ENCODE results near the gene ZMAT2.
"Not testable (repeated sequence)": the region's sequence is repeated elsewhere in the genome, so short reads cannot be mapped to it uniquely, and the experiment has no call there.

ZMAT2 gene

DNA sequence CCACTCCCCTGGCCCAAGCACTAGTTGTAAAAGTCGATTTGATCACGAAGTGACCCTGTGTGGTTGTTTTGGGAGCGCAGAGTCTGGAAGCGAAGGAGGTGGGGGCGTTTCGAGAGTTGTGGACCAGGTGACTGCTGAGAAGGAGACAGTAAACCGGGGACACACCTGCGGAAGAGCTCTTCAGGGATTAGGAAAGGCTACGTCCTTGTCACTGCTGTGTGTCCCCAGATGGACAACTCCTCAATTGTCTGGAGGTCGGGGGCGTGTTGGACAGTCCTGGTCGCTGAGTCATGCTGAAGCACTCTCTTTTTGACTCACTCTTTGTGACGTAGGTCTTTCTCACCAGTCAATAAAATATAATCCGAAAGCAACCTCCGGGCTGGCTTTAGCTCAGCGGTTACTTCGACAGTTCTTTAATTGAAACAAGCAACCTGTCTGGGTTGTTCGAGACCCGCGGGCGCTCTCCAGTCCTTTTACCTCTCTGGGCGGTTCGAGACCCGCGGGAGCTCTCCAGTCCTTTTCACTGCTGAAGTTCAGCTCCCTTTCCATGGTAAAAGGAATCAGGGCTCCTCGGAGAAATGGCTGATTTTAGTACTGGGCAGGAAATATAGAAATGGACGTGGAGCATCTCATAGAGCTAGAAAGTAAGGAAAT is 10.8 kb downstream of the ZMAT2 start:
- DNase-seq: peak; percentile 61 to 94 (median 74)

GRCh38 chr5:140711794-140712193 is 11.5 kb downstream of the ZMAT2 start:
- DNase-seq: no peak

DNA sequence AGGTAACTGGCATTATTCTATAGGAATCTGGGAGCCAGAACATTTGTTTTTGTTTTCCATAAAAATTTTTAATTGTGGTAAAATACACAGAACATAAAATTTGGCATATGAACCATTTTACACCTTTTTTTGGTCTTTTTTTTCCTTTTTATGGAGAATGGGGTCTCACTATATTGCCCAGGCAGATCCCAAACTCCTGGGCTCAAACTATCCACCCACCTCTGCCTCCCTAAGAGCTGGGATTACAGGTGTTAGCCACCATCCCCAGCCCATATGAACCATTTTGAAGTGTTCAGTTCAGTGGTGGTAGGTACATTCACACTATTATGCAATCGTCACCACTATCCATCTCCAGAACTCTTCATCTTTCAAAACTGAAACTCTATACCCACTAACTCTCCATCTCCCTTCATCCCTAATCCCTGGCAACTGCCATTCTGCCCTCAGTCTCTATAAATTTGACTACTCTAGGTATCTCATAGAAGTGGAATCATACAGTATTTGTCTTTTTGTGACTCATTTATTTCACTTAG is 13.4 kb downstream of the ZMAT2 start:
- DNase-seq: no peak

- not testable (repeated sequence) for DNase-seq
These were observed 16.0 kb downstream of the ZMAT2 start for GRCh38 chr5:140716238-140716637.

- DNase-seq: no peak
These were observed 18.0 kb downstream of the ZMAT2 start for GRCh38 chr5:140718266-140718592.

GRCh38 chr5:140720738-140721137 is 20.5 kb downstream of the ZMAT2 start:
- not testable (repeated sequence) for DNase-seq

- not testable (repeated sequence) for DNase-seq
These were observed 21.1 kb downstream of the ZMAT2 start for GRCh38 chr5:140721395-140721794.

GRCh38 chr5:140725799-140726471 is 25.7 kb downstream of the ZMAT2 start:
- peak; percentile 13 to 50 (median 21) for DNase-seq

DNA sequence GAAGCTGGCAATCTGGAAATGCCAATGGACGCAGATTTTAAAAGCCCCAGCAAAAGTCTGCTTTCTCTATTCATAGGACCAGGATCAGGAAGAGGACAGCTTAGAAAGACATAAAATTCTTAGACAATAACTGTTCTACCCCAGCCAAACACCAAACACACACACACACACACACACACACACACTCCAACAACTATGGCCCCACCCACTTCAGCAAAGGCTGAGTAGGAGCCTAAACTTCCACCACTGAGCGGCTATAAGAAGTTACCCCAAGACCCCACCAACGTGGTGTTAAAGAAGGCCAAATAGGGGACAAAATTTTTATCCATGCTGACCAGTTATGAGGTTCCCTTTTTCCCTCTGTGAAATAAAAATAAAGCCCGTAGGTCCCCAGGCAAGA is 32.9 kb downstream of the ZMAT2 start:
- no peak for DNase-seq

DNA sequence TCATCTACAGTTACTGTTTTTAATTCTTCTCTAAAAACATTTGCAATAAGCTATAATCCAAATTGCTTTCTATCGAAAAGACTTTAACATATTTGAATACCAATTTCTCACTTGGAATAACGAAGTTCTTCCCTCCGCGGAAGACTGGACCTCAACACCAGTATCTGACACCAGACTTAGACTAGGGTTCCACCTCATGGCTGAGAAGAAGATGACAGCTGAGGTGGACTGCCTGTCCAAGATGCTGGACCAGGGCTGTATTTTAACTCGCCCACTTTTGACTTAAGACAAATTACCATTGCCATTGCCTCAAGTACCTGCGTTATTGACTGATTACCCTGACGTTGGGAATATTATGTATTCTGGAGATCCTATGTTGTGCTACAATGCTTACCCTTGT is 34.1 kb downstream of the ZMAT2 start:
- no peak for DNase-seq

GRCh38 chr5:140737486-140737885 is 37.2 kb downstream of the ZMAT2 start:
- DNase-seq: no peak

GRCh38 chr5:140741967-140742366 is 41.7 kb downstream of the ZMAT2 start:
- no peak for DNase-seq

GRCh38 chr5:140753561-140753960 is 53.3 kb downstream of the ZMAT2 start:
- no peak for DNase-seq

Data from stimulated activated naive CD4-positive, alpha-beta T cell (primary cell).